ENCODE measurements around the gene UBR4.

Gene UBR4

DNA sequence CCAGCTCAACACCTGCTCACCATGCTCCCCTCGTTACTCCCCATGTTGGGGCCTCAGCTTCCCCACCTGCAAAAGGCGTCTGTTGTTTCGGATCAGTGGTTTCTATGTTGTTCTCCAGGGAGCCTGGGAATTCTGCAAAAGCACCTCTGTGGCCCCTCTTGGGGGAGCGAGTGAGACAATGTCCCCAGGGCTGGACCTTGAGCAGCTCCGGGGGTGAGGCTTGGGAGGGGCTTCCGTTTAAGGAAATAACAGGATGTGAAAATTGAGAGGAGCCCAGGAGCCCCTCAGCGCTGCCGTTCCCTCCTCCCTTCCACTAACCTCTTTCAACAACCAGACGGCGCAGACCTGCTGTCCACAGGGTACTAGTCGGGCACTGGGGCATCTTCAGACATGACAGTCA, 155.1 kb downstream of the UBR4 start:
- no peak for DNase-seq (ENCODE audit: low spot score)

DNA sequence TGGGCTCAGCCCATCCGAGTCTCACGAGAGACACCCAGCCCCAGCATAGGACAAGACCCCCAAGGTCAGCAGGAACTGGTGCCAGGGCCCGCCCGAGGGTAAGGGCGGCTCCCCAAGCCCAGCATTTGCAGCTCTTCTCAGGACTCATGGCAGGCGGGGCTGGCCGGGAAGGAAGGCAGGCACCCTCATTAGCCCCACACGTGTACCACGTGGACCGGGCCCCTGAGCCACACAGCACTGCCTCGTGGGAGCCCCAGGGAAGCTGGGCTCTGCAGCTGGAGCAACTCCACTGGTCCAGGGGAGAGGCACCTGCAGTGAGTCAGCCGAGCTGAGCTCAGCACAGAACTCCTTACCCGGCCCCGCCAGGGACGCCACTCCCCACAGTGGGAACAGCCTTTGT, 155.8 kb downstream of the UBR4 start:
- no peak for DNase-seq (ENCODE audit: low spot score)

DNA sequence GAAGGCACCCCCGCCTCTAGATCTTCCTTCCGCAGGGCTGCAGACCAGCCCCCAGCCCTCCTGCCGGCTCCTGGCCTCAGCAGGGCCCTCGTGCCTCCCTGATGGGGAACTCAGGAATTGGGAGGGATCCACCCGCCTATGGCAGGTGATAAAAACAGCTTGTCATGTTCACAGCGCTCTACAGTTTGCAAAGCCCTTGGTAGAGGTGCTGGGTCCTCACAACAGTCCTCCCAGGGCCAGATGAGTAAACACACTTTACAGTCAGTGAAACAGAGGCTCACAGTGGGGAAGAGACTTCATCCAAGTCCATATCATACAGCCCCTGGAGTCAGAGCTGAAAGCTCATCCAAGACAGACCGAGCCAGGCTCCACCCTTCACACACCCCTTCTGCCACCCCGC, 156.6 kb downstream of the UBR4 start:
- no peak for DNase-seq (ENCODE audit: low spot score)

DNA sequence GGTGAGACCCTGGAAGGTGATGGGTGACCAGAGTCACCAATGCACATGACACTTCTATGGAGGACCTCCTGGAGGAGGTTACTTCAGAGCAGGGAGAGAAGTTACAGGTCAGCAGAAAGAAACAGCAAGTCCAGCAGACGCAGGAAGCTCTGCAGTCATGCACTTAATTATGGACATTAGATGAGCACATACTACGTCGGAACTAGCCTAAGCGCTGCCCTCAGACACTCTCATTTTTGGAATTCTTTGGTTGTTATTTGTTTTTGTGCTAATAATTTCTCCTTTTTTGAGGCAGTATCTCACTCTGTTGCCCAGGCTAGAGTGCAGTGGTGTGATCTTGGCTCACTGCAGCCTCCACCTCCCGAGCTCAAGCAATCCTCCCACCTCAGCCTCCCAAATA, 160.3 kb downstream of the UBR4 start:
- no peak for DNase-seq (ENCODE audit: low spot score)

DNA sequence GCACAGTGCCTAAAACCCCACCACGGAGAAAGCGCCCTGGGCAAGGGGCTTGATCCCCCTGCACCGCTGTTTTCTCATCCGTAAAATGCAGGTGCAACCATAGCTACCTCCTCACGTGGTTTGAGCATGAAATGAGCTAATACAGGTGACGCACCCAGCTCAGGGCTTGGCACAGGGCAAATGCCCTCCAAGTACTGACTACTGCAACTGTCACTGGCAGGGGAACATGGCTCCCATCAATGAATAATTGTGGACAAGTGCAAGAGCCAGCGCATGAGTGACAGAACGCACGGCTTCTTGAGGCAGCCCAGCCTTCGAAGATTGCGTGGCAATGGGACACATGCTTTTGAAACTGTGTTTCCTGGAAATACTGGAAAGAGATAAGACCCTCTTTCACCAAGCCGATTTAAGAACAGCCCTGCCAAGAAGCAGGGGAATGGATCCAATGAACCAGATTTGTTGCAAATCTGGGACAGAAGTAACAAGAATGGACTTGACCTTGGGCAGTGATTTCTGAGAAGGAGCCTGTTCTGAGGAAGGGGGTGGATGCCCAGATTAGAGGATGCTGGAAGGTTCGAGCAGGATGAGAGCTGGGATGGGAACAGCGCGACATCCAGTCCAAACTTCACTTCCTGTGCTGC, 160.8 kb downstream of the UBR4 start:
- no peak for DNase-seq (ENCODE audit: low spot score)

DNA sequence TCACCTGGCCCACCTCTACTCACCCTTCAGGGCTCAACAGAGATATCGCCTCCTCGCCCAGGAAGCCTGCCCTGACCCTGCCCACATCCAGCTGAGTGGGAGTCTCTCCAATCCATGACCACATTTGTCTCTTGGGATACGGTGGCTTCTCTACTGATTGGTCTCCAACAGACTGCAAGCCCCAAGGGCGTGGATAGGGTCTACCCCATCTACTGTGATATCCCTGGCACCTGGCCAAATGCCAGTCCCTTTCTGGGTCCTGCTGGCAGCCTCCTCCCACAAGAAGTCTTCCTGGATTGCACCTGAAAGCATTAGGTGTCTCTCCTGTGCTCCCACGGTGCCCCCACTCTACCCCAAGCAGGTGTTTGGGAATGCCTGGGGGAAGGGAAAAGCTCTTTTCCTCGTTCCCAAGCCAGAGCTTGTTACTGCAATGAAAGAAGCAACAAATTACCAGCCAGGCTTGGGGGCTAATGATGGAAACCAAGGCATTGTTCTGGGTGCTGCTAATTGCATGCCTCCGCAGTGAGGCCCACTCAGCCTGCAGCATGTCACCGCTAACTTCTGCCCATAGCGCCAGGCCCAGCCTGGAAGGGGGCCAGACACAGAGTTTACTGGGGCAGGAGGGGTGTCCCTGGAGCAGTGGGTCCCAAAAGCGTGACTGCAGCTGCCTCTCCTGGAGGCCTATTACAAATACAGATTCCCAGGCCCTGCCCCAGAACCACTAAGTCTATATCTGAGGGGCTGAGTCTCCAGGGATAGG, 162.9 kb downstream of the UBR4 start:
- no peak for DNase-seq (ENCODE audit: low spot score)

DNA sequence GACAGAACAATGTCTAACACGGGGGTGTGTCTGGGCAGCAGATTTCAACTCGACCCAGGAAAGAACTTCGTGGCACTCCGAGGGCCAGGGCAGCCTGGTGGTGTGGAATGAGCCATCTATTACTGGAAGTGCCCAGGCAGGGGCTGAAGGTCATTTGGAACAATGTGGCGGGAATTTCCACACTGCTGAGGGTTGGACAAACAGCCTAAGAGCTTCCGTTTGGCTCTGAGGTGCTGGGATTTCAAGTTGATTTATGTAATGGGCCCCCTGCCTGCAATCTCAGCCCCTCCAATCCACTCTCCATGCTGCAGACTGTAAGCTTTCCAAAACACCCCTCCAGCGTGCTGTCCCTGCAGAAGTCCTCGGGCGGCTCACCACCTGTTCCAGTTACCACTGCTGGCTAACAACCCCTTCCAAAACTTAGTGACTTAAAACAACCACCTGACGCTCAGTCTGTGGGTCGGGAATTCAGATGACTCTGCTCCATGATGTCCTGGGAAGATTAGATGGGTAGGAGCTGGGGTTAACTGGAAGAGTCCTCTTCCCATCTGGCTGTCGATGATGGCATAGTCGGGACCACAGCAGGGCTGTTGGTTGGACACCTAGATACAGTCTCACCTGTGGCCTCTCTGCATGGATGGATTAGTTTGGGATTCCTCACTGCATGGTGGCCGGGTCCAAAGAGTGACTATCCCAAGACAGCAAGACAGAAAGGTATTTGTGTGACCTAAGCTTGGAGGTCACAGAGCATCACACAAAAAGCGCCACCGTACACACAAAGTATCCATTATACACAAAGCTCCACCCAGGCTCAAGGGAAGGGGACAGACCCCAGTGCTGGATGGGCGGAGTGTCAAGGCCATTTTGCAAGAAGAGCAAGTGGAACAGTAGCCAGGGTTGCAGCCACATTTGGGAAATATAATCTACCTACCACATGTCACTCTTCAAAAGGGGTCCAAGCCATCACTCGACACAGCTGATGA, 163.9 kb downstream of the UBR4 start:
- no peak for DNase-seq (ENCODE audit: low spot score)

DNA sequence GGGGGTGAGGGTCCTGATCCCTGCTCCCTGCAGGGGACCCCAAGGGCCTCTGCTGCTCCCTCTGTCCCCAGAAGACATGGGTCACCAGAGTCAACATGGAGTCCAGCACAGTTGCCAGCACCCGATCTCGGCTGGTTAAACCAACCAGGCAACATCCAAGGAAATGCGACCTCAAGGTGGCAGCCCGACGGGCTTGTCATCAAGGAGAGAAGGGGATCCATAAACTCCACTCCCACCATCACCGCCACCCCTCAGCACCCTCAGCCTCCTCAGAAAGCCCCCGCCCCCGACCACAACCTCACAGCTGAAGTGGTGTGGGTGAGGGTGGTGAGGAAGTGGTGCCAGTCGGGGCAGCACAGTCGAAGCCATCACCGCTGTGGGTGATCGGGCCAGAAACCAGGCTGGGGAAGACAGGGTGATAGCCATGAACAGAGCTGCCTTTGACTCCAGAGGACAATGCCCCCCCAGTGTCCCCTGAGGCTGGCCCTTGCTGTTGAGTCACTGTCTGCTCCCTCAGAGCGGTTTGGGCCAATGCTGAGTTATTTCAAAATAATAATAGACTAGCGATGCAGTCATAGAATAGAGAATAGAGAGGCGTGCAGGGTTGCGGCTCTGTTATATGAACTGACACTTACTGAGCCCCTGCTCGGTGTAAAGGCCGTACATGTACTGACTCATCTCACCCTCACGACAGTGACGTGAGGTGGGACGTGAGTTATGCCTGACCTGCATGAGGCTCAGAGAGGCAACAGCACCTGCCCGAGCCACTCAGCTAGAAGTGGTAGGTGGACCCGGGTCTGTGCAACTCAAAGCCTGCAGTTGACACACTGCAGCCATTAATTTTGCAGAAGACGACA, 164.9 kb downstream of the UBR4 start:
- DNase-seq (ENCODE audit: low spot score), result no peak

DNA sequence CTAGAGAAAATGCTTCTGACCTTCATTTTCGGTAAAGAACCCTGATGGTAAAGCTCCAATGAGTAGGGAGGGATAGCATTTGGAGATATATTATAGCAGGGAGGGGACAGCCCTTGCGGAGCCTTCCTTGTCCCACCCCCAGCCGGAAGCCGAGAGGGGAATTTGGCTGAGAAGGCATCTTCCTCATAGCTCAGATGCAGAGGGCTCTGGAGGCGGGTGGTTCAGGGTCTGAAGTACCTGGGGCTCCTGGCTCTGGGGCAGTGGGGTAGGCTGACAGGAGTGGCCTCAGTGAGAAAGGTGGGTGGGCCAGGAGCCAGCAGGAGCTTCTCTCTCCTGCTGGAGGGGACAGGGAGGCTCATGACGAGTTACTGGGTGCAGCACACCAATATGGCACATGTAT, 165.6 kb downstream of the UBR4 start:
- DNase-seq (ENCODE audit: low spot score), result no peak

DNA sequence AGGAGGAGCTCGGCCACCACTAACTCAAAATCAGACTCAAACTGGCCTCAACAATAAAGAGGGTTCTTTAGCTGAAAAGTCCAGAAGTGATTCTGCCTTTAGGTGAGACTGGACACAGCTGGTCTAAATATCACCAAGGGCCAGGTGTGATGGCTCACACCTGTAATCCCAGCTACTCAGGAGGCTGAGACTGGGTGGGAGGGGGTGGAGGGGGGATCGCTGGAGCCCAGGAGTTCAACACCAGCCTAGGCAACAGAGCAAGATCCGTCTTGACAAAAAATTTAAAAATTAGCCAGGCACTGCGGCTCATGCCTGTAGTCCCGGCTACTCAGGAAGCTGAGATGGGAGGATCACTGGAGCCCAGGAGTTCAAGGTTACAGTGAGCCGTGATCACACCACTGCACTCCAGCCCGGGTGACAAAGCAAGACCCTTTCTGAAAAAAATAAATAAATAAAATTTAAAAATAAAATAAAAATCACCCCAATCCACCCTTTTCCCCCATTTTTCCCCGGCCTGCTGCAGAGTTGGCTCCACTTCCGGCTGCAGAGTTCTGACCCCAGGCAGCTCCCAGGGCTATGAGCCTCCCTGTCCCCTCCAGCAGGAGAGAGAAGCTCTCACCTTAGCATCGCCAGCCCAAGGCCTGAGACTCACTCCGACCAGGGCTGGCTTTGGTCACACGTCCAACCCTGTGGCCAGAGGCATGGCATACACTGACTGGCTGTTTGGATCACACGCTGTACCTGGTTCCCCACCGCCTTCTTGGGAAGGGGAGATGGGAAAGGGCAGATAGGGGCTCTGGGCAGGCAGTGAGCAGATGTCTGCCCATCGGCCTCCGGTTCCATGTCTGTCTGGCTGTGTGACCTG, 166.3 kb downstream of the UBR4 start:
- no peak for DNase-seq (ENCODE audit: low spot score)

DNA sequence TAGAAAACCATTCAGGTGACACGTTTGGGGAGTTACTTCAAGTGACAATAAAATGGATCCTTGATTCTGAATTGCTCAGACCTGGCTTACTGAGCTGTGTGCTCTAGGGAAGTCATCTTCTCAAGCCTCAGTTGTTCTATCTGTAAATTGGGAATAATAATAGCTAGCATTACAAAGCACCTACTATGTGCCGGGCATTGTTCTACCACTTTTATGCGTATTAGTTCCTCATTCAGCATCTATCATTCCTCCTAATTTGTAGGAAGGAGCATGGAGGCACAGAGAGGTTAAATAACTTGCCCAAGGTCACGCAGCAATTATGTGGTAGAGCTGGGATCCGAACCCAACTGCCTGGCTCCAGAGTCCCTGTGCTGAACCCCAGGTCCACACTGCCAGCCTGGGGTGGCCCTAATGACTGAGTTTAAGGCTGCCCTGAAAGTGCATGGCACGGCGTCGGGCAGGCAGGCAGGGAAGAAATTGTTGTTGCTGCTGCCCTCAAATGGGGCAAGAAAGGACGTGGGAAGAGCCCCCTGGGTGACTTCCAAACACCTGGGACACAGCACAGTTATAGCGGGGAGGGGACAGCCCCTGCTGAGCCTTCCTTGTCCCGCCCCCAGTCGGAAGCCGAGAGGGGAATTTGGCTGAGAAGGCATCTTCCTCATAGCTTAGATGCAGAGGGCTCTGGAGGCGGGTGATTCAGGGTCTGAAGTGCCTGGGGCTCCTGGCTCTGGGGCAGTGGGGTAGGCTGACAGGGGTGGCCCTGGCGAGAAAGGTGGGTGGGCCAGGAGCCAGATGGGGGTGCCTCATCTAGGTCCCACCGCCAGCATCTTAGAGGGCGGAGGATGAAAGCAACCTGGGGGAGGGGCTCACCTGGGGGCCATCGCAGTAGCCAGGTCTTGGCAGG, 167.1 kb downstream of the UBR4 start:
- DNase-seq (ENCODE audit: low spot score), result no peak

DNA sequence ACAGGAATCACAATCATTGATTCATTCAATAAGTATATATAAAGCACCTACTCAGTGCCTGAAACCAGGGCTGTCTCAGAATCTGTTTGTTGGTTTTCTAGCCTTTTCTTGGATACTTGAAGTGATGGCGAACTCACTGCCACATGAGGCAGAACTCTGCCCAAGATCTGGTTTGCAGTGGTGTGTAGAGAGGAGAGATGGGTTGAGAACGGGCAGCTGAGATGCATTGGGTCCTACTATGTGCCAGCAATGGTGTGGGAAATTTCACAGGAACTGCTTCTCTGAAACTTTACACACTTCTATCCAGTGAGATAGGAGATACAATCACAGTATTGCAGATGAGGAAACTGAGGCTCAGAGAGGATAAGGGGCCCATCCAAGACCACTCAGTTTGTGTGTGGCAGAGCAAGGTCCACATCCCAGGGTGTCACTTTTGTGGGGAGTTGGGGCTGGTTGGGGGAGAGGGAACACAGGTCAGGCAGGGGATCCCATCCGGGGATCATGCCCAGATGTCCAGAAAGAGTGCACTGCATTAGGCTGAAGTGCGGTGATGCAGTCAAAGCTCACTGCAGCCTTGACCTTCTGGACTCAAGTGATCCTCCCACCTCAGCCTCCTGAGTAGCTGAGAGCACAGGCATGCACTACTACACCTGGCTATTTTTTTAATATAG, 169.9 kb downstream of the UBR4 start:
- DNase-seq (ENCODE audit: low spot score), result no peak

DNA sequence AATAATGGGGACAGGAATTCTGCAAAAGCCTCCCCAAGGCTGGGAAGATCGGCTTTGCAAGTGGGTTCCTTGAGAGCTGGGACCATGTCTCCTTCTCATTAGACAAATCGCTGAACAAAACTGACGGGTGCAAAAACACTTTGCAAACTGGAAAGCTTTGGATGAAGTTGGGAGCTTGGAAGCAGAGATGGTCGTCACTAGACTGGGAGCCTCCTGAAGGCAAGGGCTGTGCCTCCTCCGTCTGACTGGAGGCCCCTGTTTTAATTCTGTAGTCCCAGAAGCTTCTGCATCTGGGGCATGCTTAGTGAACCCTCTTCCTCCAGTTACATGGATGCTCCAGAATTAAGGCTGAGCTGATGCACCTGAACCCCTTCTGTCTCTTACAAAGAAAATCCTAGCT, 171.3 kb downstream of the UBR4 start:
- DNase-seq (ENCODE audit: low spot score), result no peak

DNA sequence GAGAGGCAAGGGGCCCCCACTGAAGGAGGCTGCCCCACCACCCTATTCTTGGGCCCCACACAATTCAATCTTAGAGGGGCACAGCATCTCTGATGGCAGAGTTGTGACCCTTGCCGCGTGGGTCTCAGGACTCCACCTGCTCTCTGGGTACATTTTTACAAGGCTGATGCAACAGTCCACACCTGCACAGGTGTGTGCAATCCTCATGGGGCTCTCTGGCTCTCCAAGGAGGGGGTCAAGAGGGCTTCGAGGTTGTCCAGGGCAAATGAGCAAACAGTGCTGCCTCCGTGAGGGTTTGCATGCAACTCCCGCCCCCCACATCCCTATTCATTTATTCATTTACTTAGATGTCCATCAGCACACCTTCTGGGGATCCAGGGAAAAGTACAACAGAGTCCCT, 172.0 kb downstream of the UBR4 start:
- no peak for DNase-seq (ENCODE audit: low spot score)

DNA sequence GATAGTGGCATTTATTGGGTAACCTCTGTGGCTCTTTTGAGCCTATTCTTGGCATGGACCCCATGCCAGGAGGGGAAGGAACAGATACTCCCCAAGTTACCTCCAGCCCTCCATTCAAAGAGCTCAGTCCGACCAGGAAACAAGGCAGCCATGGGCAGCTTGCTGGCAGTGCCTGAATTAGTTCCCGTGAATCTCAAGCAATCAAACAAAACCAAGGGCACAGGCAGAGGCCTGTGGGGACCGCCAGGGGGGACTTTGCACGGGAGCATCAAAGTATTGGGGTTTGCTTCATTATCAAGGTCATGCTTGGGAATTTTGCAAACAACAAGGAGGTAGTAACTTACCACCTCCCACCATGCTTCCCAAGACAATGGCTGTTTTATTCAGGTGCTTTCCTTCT, 172.4 kb downstream of the UBR4 start:
- DNase-seq (ENCODE audit: low spot score), result no peak

DNA sequence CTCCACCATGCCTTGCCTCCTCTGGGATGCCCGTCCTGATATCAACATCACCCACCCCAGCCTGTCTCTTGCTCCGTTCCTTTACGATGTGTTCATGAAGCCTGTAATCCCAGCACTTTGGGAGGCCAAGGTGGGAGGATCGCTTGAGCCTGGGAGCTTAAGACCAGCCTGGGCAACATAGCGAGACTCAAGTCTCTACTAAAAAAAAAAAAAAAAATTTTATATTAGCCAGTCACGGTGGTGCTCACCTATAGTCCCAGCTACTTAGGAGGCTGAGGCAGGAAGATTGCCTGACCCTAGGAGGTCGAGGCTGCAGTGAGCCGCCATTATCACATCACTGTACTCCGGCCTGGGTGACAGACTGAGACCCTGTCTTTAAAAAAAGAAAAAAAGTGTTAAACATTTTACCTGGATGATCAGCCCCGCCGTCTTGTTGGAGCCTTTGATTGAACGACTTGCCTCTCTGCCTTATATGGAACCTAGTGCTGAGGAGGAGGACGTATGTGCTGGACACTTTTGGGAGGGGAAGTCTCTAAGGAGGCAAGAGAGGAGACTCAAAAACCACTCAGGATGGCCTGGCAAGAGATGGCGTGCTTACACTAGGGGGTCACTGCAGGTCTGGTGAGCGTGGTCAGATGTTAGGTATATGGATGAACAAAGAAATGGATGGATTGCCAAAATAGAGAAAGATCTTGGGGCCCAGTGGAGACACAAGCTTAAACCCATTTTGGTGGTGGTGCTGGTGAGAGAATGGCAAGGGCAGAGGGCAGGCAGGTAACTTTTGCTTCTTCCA, 173.1 kb downstream of the UBR4 start:
- DNase-seq (ENCODE audit: low spot score), result no peak

DNA sequence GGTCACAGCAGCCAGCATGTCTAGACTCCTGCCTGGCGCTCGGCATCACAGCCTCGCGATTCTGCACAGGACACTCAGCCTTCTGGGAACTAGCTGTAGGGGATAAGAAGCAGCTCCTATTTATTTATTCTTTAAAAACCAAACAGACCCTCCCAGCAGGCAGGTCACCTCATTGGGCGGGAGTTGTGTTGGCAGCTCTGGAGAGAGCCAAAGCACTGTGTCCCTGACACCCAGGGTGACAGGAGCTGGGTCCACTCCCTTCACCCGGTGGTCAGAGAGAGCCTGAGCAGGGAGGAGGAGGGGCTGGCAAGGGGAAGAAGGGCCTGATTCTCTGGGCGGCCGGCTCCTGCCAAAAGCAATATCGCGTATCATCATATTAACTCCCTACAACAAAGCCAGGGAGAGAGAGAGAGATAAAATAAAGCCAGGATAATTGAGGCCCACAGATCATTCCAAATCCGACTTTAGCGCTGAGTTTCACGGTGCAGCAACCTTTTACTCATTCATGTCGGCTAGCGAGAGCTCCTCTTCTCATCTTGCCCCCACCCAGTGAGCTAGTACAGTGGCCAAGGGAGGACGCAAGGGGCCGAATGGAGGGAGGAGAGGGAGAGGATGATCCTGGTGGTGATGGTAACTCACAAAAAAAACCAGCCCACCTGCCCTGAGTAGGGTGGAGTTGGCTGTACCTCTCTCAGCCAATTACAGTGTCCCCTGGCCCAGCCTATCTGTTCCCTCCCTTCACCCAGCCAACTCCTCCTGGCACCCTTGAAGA, 173.8 kb downstream of the UBR4 start:
- DNase-seq (ENCODE audit: low spot score), result no peak

Data from LoVo (cell line).